ENCODE data around the gene RETSAT. TPM values are rescaled to one million over a fixed set of nuclear protein-coding genes. Genes with fewer than 3 reads are reported as not detected.
"Not testable (repeated sequence)": the region's sequence is repeated elsewhere in the genome, so short reads cannot be mapped to it uniquely, and the experiment has no call there.

RETSAT gene
- polyA plus RNA-seq, 4 donors, result 66.9 to 147 (median 120) TPM

DNA sequence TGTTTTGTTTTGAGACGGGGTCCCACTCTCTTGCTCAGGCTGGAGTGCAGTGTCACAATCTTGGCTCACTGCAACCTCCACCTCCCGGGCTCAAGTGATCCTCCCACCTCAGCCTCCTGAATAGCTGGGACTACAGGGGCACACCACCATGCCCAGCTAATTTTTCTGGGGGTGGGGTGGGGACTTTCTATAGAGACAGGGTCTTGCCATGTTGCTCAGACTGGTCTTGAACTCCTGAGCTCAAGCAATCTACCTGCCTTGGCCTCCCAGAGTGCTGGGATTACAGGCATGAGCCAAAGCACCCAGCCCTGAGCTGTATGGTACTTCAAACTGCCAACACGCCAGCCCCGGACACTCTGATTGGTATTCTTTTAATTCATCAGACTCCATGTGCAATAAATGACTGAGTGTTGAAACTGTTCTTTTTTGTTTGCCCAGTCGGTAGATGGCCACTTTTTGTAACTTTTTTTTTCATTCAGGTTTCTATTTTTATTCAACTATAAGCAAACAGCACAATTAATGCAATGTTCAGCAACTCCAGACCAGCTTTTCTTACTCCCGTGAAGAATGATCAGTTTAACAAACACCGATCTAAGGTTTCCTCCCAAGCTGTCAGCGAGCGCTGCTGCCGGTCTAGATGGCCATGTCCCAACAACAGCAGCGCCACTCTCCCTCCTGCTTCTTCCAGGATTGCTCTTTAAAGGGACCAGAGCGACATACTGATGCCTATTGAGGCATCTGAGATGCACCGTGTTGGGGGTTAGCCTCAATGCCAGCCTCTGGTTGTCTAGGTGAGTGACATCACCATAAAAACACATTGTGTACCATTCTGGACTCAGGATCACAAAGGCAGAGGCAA, 14.1 kb downstream of the RETSAT start:
- no peak for FAIRE-seq
- H3K4me1 ChIP-seq (ENCODE audit: control insufficient read depth in 3 of 3, insufficient read depth in 2 of 3, low read depth in 1 of 3, low read length in 2 of 3), result peaks cover 0 to 6% (median 2%) of the 10 kb centered on the region in 3 donors
- no peak for DNase-seq
- H3K27me3 ChIP-seq (ENCODE audit: control insufficient read depth in 3 of 3, insufficient read depth in 3 of 3, low read length in 3 of 3), result no peaks in the 10 kb centered on the region
- peaks cover 5 to 36% (median 7%) of the 10 kb centered on the region in 3 donors for H3K36me3 ChIP-seq (ENCODE audit: control insufficient read depth in 3 of 3, insufficient read depth in 2 of 3, low read depth in 1 of 3, low read length in 3 of 3)
- H3K4me3 ChIP-seq (ENCODE audit: low read depth in 1 of 3, low read length in 3 of 3), result no peak overlapping the region
- no peaks in the 10 kb centered on the region for H3K9me3 ChIP-seq (ENCODE audit: control insufficient read depth in 2 of 2, insufficient read depth in 1 of 2, low read depth in 1 of 2, low read length in 1 of 2)
- WGBS, 3 donors, result 59 to 61% (median 60%) methylated on average over 13 of the region's 13 CpGs
- no peak overlapping the region for H3K27ac ChIP-seq (ENCODE audit: low read depth in 1 of 3, low read length in 2 of 3)

DNA sequence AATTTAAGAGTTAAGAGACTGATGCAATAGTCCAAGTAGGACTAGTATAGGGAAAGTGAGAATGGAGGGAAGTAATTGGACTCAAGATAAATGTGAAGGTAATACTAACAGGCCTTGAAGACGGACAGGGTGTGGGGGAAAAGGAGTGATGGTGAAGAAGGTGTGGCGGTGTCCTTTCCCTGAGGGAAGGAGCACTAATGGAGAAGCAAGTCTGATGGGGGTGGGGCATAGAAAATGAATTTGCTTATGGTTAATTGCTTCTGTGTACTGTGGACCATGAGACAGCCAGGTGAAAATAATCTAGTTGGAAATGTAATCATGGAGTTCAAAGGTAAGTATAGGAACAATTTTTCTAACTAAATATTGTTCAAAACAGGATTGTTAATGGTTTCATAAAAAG, 19.4 kb downstream of the RETSAT start:
- no peak for FAIRE-seq
- 6 to 35% (median 26%) methylated on average over 2 of the region's 2 CpGs for WGBS, 3 donors

DNA sequence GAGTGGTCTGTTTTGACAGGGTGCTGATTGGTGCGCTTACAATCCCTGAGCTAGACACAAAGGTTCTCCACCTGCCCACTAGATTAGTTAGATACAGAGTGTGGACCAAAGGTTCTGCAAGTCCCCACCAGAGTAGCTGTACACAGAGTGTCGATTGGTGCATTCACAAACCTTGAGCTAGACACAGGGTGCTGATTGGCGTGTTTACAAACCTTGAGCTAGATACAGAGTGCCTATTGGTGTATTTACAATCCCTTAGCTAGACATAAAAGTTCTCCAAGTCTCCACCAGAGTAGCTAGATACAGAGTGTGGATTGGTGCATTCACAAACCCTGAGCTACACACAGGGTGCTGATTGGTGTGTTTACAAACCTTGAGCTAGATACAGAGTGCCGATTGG, 20.5 kb downstream of the RETSAT start:
- peaks cover 0 to 12% (median 0%) of the 10 kb centered on the region in 3 donors for H3K4me1 ChIP-seq (ENCODE audit: control insufficient read depth in 3 of 3, insufficient read depth in 2 of 3, low read depth in 1 of 3, low read length in 2 of 3)
- H3K4me3 ChIP-seq (ENCODE audit: low read depth in 1 of 3, low read length in 3 of 3); DNase-seq; H3K9me3 ChIP-seq (ENCODE audit: control insufficient read depth in 2 of 2, insufficient read depth in 1 of 2, low read depth in 1 of 2, low read length in 1 of 2); H3K27me3 ChIP-seq (ENCODE audit: control insufficient read depth in 3 of 3, insufficient read depth in 3 of 3, low read length in 3 of 3); H3K36me3 ChIP-seq (ENCODE audit: control insufficient read depth in 3 of 3, insufficient read depth in 2 of 3, low read depth in 1 of 3, low read length in 3 of 3); H3K27ac ChIP-seq (ENCODE audit: low read depth in 1 of 3, low read length in 2 of 3); FAIRE-seq: not testable (repeated sequence)
- 94 to 97% (median 97%) methylated on average over 3 to 4 of the region's 4 CpGs for WGBS, 3 donors

More for the DNA sequence above, 19.4 kb downstream of the RETSAT start:
- H3K4me1 ChIP-seq (ENCODE audit: control insufficient read depth in 3 of 3, insufficient read depth in 2 of 3, low read depth in 1 of 3, low read length in 2 of 3), result peaks cover 0 to 12% (median 0%) of the 10 kb centered on the region in 3 donors
- no peaks in the 10 kb centered on the region for H3K9me3 ChIP-seq (ENCODE audit: control insufficient read depth in 2 of 2, insufficient read depth in 1 of 2, low read depth in 1 of 2, low read length in 1 of 2)
- peak overlapping the region in 1 of 3 donors; percentile 76 for H3K27ac ChIP-seq (ENCODE audit: low read depth in 1 of 3, low read length in 2 of 3)
- no peak overlapping the region for H3K4me3 ChIP-seq (ENCODE audit: low read depth in 1 of 3, low read length in 3 of 3)
- peak; percentile 70 to 95 for DNase-seq
- no peaks in the 10 kb centered on the region for H3K36me3 ChIP-seq (ENCODE audit: control insufficient read depth in 3 of 3, insufficient read depth in 2 of 3, low read depth in 1 of 3, low read length in 3 of 3)
- no peaks in the 10 kb centered on the region for H3K27me3 ChIP-seq (ENCODE audit: control insufficient read depth in 3 of 3, insufficient read depth in 3 of 3, low read length in 3 of 3)

DNA sequence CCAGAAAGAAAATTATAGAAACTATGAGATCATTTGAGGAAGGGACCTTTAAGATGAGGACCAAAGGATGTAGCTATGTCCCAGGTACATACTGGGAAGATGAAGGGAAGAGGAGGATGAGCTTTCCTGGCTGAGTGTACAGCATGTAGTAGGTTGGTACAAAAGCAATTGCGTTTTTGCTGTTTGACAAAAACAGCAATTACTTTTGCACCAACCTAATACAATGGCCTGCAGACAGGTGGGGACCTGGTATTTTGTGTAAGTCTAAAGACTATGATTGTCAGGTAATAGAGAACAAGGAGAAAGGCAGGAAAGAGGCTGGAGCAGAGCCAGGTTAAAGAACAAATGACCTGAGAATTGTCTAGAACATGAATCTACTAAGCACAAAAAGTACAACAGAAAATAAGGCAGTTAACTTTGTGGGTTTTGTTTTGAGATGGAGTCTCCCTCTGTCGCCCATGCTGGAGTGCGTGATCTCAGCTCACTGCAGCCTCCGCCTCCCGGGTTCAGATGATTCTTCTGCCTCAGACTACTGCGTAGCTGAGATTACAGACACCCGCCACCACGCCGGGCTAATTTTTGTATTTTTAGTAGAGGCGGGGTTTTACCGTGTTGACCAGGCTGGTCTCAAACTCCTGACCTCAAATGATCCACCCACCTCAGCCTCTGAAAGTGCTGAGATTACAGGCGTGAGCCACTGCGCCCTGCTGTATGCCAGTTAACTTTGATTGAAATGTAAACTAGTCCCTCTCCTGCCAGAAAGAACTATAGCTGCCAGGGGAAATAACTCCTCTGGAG, 23.3 kb downstream of the RETSAT start:
- WGBS, 3 donors, result 75 to 77% (median 76%) methylated on average over 13 of the region's 13 CpGs
- Histone ChIP-seq H3K36me3 (ENCODE audit: control insufficient read depth in 3 of 3, insufficient read depth in 2 of 3, low read depth in 1 of 3, low read length in 3 of 3) (peaks cover 0 to 11% (median 0%) of the 10 kb centered on the region in 3 donors), H3K27ac (ENCODE audit: low read depth in 1 of 3, low read length in 2 of 3) (no peak overlapping the region), H3K27me3 (ENCODE audit: control insufficient read depth in 3 of 3, insufficient read depth in 3 of 3, low read length in 3 of 3) (no peaks in the 10 kb centered on the region), H3K4me1 (ENCODE audit: control insufficient read depth in 3 of 3, insufficient read depth in 2 of 3, low read depth in 1 of 3, low read length in 2 of 3) (peaks cover 0 to 12% (median 0%) of the 10 kb centered on the region in 3 donors), H3K4me3 (ENCODE audit: low read depth in 1 of 3, low read length in 3 of 3) (no peak overlapping the region), H3K9me3 (ENCODE audit: control insufficient read depth in 2 of 2, insufficient read depth in 1 of 2, low read depth in 1 of 2, low read length in 1 of 2) (no peaks in the 10 kb centered on the region)
- DNase-seq (no peak), FAIRE-seq (no peak)

DNA sequence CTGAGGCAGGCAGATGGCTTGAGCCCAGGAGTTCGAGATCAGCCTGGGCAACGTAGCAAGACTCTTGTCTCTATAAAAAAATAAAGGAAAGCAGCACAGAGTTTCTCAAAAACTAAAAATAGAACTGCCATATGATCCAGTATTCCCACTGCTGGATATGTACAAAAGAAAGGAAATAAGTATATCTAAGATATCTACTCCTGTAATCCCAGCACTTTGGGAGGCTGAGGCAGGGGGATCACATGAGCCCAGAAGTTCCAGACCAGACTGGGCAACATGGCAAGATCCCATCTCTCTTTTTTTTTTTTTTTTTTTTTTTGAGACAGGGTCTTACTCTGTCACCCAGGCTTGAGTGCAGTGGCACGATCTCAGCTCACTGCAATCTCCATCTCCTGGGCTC, 24.6 kb downstream of the RETSAT start:
- 85 to 91% (median 86%) methylated on average over 3 of the region's 3 CpGs for WGBS, 3 donors
- H3K4me1 ChIP-seq (ENCODE audit: control insufficient read depth in 3 of 3, insufficient read depth in 2 of 3, low read depth in 1 of 3, low read length in 2 of 3); H3K27ac ChIP-seq (ENCODE audit: low read depth in 1 of 3, low read length in 2 of 3); DNase-seq; H3K27me3 ChIP-seq (ENCODE audit: control insufficient read depth in 3 of 3, insufficient read depth in 3 of 3, low read length in 3 of 3); FAIRE-seq; H3K4me3 ChIP-seq (ENCODE audit: low read depth in 1 of 3, low read length in 3 of 3); H3K9me3 ChIP-seq (ENCODE audit: control insufficient read depth in 2 of 2, insufficient read depth in 1 of 2, low read depth in 1 of 2, low read length in 1 of 2): not testable (repeated sequence)
- H3K36me3 ChIP-seq (ENCODE audit: control insufficient read depth in 3 of 3, insufficient read depth in 2 of 3, low read depth in 1 of 3, low read length in 3 of 3), result peaks cover 0 to 12% (median 2%) of the 10 kb centered on the region in 3 donors

DNA sequence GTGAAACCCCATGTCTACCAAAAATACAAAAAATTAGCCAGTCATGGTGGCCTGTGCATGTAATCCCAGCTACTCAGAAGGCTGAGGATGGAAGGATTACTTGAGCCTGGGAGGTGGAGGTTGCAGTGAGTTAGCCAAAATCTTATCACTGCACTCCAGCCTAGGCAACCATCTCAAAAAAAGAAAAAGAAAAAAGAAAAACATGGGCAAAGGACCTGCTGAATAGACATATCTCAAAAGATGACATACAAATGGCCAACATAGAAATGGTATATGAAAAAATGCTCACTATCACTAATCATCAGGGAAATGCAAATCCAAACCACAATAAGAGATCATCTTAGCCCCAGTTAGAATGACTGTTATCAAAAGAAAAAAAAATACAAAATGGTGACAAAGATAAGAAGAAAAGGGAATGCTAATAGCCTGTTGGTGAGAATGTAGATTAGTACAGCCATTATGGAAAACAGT, 25.1 kb downstream of the RETSAT start:
- DNase-seq, result no peak
- Histone ChIP-seq H3K4me3 (ENCODE audit: low read depth in 1 of 3, low read length in 3 of 3) (no peak overlapping the region), H3K27me3 (ENCODE audit: control insufficient read depth in 3 of 3, insufficient read depth in 3 of 3, low read length in 3 of 3) (no peaks in the 10 kb centered on the region), H3K4me1 (ENCODE audit: control insufficient read depth in 3 of 3, insufficient read depth in 2 of 3, low read depth in 1 of 3, low read length in 2 of 3) (peaks cover 0 to 5% (median 0%) of the 10 kb centered on the region in 3 donors), H3K9me3 (ENCODE audit: control insufficient read depth in 2 of 2, insufficient read depth in 1 of 2, low read depth in 1 of 2, low read length in 1 of 2) (no peaks in the 10 kb centered on the region), H3K36me3 (ENCODE audit: control insufficient read depth in 3 of 3, insufficient read depth in 2 of 3, low read depth in 1 of 3, low read length in 3 of 3) (peaks cover 0 to 14% (median 4%) of the 10 kb centered on the region in 3 donors), H3K27ac (ENCODE audit: low read depth in 1 of 3, low read length in 2 of 3) (no peak overlapping the region)
- no peak for FAIRE-seq

DNA sequence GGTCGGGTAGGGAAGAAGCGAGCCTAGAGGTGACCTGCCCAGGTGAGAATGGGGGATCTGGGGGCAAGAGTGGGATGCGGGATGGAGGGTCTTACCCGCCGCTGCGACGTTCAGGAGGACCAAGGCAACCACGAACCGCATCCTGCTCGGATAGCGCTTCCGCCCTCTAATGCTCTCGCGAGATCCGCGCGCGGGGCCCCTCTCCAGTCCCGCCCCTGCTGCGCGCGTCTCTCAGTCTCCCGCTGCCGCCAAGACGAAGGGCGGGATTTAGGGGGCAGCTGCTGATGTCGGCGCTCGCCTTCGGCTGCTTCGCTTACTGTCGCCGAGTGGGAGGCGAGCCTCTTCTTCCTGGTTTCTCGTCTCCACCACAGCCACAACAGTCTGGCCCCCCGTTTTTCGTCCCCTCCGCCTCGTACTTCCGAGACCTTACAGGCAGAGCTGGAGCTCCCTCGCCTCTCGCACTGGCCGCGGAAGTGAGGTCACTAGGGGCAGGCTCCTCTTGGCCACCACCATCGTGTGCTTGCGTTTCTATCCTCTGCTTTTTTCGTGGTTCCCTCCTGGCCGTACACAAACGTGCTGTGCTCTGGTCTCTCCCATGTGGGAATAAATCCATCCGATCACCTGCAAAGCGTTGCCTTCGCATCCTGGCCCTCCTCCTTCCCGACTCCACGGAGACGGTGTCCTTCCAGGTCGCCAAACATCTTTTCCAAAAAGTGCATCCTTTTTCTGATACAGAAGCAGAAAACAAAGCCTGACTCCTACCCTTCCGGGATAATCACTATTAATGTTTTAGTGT, 26.3 kb downstream of the RETSAT start, which contains the start of gene TGOLN2:
TSS of gene TGOLN2 (minus strand) at position 168 of the 796 bp plus-strand sequence. CDS start at position 141, 27 bp downstream.
- Histone ChIP-seq H3K9me3 (ENCODE audit: control insufficient read depth in 2 of 2, insufficient read depth in 1 of 2, low read depth in 1 of 2, low read length in 1 of 2) (no peaks in the 10 kb centered on the region), H3K4me3 (ENCODE audit: low read depth in 1 of 3, low read length in 3 of 3) (peak within 1 kb of the TSS; percentile 56 to 89 (median 78)), H3K27ac (ENCODE audit: low read depth in 1 of 3, low read length in 2 of 3) (peak within 1 kb of the TSS; percentile 95 to 99 (median 96)), H3K36me3 (ENCODE audit: control insufficient read depth in 3 of 3, insufficient read depth in 2 of 3, low read depth in 1 of 3, low read length in 3 of 3) (peaks cover 4 to 24% (median 9%) of the 10 kb centered on the region in 3 donors), H3K27me3 (ENCODE audit: control insufficient read depth in 3 of 3, insufficient read depth in 3 of 3, low read length in 3 of 3) (no peaks in the 10 kb centered on the region), H3K4me1 (ENCODE audit: control insufficient read depth in 3 of 3, insufficient read depth in 2 of 3, low read depth in 1 of 3, low read length in 2 of 3) (peaks cover 2 to 13% (median 4%) of the 10 kb centered on the region in 3 donors)
- FAIRE-seq, result no peak
- DNase-seq, result peak; percentile 96
- 0 to 1% (median 0%) methylated on average over 41 to 57 of the region's 57 CpGs for WGBS, 3 donors
